ENCODE data around the gene PLXNA4. TPM values are rescaled to one million over a fixed set of nuclear protein-coding genes. Genes with fewer than 3 reads are reported as not detected.

Gene PLXNA4
- total and polyA plus RNA-seq, 5 donors: 5.7 to 19.3 (median 16.0) TPM

DNA sequence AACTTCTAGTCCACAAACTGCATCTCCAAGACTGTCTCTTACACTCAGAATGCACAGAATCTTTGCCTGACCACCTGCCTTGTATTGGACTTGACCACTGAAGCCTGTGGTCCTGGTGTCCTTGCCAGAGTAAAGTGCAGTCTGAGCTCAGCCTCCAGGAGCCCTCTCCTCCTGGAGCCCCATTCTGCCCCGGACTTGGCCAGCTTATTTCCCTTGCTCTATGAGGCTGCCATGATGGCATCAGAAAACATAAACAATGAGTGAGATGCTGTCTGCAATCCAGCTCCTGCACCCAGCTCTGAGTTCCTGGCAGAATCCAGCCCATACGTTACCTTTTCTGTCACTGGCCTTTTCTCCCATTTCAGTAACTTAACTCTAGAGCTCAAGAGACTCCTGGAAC is 494.6 kb downstream of the PLXNA4 start:
- 81% methylated on average over 2 of the region's 2 CpGs for WGBS
- no peak overlapping the region for H3K4me3 ChIP-seq (ENCODE audit: low read length)
- DNase-seq (no peak), ATAC-seq (no peak)
- H3K27me3 ChIP-seq (ENCODE audit: control insufficient read depth, insufficient read depth): no peaks in the 10 kb centered on the region
- H3K4me1 ChIP-seq (ENCODE audit: control insufficient read depth, insufficient read depth, low read length): peaks cover 8% of the 10 kb centered on the region
- intact Hi-C loops (cut with DNase I): no loop called here
- H3K27ac ChIP-seq (ENCODE audit: low read length): no peak overlapping the region
- no peaks in the 10 kb centered on the region for H3K9me3 ChIP-seq (ENCODE audit: control insufficient read depth, low read length)

DNA sequence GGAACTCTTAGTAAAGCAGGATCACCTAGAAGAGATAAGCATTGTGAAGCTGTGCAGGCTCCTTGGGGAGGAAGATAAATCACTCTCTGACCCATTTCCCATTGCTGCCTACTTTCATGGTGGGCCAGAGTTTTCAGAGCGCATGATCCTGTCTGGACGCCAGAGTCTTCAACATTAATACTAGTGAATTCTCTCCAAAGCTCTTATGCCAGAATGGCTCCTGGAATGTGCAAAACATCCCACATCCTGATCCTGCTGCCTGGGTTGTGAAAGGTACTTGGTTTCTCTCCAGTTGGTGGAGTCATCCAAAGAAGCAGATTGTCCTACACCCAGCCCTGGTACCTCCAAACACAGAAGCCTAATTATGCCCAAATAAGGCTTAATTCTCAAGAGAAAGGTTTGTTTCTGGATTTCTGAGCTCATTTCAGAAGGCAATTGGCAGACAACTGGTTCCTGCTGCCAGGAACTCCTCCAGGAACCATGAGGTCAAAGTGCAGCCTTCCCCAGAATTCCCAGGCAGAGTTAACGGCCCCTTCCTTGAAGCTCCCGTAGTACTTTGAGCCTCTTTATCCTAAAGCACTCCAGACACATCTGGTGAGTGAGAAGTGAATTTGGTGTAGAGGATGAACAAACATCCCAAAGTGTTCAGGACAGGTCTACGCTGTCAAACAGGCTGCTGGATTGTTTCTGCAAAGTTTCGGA is 495.2 kb downstream of the PLXNA4 start:
- H3K9me3 ChIP-seq (ENCODE audit: control insufficient read depth, low read length): no peaks in the 10 kb centered on the region
- H3K4me1 ChIP-seq (ENCODE audit: control insufficient read depth, insufficient read depth, low read length): peaks cover 8% of the 10 kb centered on the region
- no peaks in the 10 kb centered on the region for H3K27me3 ChIP-seq (ENCODE audit: control insufficient read depth, insufficient read depth)
- DNase-seq (no peak), ATAC-seq (peak; percentile 84 to 86)
- intact Hi-C loops (cut with DNase I): no loop called here
- 66% methylated on average over 6 of the region's 6 CpGs for WGBS
- no peak overlapping the region for H3K4me3 ChIP-seq (ENCODE audit: low read length)
- H3K27ac ChIP-seq (ENCODE audit: low read length): no peak overlapping the region

DNA sequence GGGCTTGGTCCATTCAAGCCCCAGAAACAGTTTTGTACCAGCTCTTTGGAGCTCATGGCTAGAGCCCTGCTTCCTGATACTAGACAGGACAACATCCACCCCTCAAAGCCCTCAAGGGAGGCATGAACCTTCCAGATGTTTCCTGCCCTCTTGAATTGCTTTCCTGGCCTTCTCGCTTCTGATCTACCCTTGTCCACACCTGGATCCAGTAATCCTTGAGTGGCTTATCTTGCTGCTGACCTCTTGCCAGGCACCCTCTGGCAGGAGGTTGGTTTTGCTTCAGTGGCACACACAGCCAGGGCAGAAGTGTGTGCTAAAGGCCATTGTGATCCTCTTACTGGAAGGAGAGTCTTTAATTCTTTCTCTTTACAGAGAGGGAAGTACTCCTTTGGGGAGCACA is 495.8 kb downstream of the PLXNA4 start:
- DNase-seq: no peak
- H3K9me3 ChIP-seq (ENCODE audit: control insufficient read depth, low read length): no peaks in the 10 kb centered on the region
- 42% methylated on average over 1 of the region's 1 CpG for WGBS
- peaks cover 8% of the 10 kb centered on the region for H3K4me1 ChIP-seq (ENCODE audit: control insufficient read depth, insufficient read depth, low read length)
- no peak overlapping the region for H3K4me3 ChIP-seq (ENCODE audit: low read length)
- ATAC-seq: peak in 1 of 2 donors; percentile 28
- no peaks in the 10 kb centered on the region for H3K27me3 ChIP-seq (ENCODE audit: control insufficient read depth, insufficient read depth)
- H3K27ac ChIP-seq (ENCODE audit: low read length): no peak overlapping the region
- intact Hi-C loops (cut with DNase I): no loop called here

DNA sequence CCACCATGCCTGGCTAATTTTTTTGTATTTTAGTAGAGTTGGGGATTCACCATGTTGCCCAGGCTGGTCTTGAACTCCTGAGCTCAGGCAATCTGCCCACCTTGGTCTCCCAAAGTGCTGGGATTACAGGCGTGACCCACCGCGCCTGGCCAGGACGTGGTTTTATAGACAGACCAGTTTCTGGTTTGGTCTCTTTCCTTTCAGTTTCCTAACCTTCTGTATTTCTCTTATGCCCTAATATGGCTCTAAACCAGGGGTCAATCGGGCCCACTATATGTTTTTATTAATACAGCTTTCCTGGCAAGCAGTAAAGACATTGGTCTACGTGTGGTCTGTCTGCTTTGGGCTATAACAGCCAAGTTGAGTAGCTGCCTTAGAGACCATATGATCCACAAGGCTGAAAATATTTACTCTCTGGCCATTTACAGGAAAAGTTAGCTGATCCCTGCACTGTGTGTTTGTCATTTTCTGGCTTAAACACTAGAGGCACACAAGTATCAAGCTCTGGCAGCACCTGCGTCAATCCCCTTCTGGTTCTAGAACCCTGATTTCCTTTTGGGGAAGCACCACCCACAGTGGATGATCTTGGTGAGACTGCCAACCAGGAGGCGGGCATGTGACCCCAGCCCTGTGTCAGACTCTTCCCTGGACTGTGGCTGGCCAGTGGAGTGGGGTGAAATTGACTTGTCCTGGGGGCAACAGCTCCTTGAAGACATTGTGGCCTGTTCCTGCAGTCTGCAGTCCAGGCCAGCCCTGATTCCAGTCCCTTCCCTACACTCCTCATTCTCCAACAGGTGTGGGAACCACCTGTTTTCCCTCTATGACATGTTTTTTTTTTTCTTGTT is 497.2 kb downstream of the PLXNA4 start:
- Histone ChIP-seq H3K9me3 (ENCODE audit: control insufficient read depth, low read length) (no peaks in the 10 kb centered on the region), H3K27ac (ENCODE audit: low read length) (no peak overlapping the region), H3K4me3 (ENCODE audit: low read length) (no peak overlapping the region), H3K4me1 (ENCODE audit: control insufficient read depth, insufficient read depth, low read length) (peaks cover 12% of the 10 kb centered on the region), H3K27me3 (ENCODE audit: control insufficient read depth, insufficient read depth) (no peaks in the 10 kb centered on the region)
- ATAC-seq: no peak
- no peak for DNase-seq
- intact Hi-C loops (cut with DNase I): no loop called here
- 73% methylated on average over 8 of the region's 8 CpGs for WGBS

DNA sequence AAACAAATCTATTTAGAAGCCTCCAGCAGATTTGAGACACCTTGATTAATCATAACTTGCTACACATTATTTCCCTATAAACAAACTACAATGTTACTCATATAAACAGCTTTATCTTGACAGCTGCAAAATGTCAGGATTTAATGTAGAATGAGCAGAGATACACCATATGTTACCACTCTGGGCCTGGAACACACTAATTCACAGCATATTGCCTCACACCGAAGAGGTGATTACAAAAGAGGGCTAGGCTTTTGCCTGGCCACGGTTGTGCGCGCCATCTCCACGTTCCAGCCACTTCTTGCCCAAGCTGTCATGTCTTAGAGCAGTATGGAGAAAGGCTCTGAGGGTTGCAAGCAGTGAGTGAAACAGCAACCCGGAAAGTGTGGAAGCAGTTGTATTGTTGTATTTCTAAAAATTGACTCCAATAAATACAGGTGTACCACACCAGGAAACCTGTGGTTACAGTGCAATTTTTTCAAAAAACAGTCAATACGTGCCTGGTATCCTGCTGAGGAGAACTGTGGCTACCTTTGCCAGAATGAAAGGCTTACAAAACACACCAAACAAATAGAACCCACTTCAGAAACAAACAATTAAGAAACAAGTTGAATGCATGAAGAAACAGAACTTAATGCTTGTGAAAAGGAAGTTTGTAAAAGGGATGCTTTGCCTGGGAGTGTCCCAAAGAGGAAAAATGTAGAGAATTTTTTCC is 498.1 kb downstream of the PLXNA4 start:
- 75% methylated on average over 7 of the region's 7 CpGs for WGBS
- Histone ChIP-seq H3K4me3 (ENCODE audit: low read length) (no peak overlapping the region), H3K4me1 (ENCODE audit: control insufficient read depth, insufficient read depth, low read length) (peaks cover 12% of the 10 kb centered on the region), H3K9me3 (ENCODE audit: control insufficient read depth, low read length) (no peaks in the 10 kb centered on the region), H3K27ac (ENCODE audit: low read length) (no peak overlapping the region), H3K27me3 (ENCODE audit: control insufficient read depth, insufficient read depth) (no peaks in the 10 kb centered on the region)
- DNase-seq (no peak), ATAC-seq (no peak)
- intact Hi-C loops (cut with DNase I): no loop called here

DNA sequence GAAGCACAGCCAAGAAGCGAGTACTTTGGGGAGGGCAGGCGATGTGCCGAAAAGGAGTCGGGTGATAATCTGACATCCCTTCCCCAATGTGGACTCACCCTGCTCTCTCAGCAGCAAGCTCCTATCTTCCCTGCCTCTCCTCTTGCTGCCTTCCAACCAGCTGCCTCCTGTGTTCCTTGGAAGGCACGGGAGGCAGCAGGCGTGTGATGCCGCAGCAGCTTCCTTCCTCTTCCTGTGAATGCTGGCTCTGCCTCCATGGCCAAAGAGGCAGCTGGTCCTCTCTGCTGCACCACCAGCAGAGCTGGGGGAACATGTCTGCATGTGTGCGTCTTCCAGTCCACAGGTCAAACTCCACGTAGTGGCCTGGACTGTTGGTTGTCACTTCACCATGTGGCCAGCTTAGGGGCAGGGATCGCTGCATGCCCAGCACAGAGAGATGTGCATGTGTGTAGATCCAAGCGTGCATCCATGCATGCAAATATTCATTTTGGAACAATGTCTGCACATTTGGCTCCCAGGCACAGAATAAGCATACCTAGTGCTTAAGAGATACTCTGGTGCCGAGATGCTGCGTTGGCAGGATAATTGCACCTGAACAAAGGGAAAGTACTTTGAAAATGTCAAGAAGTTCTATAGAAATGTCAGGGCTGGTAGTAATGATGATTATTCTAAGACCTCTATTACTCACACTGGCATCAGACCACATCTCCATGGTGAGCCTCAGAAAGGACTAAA is 499.8 kb downstream of the PLXNA4 start:
- Histone ChIP-seq H3K27me3 (ENCODE audit: control insufficient read depth, insufficient read depth) (no peaks in the 10 kb centered on the region), H3K9me3 (ENCODE audit: control insufficient read depth, low read length) (no peaks in the 10 kb centered on the region), H3K4me1 (ENCODE audit: control insufficient read depth, insufficient read depth, low read length) (peaks cover 12% of the 10 kb centered on the region), H3K27ac (ENCODE audit: low read length) (no peak overlapping the region), H3K4me3 (ENCODE audit: low read length) (no peak overlapping the region)
- 65% methylated on average over 13 of the region's 13 CpGs for WGBS
- ATAC-seq (no peak), DNase-seq (no peak)
- intact Hi-C loops (cut with DNase I): no loop called here

DNA sequence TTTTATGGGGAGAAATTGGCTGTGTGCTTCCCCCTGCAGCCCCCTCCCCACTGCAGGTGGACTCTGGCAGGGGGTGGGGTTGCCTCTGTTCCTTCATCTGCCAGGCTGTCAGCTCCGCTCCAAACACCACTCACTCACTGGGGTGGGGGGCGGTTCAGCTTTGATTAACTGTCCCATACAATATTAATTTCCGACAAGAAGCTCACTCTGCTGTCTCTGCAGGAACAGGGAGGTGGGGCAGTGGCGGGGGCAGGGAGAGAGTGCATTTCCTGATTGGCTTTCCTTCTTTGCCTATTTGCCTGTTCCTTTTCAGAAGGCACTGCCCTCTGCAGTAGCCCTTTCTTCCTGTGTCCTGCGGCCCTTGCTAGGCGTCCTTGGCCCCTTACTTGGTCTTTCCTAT is 500.8 kb downstream of the PLXNA4 start:
- peaks cover 5% of the 10 kb centered on the region for H3K4me1 ChIP-seq (ENCODE audit: control insufficient read depth, insufficient read depth, low read length)
- H3K27me3 ChIP-seq (ENCODE audit: control insufficient read depth, insufficient read depth): no peaks in the 10 kb centered on the region
- intact Hi-C loops (cut with DNase I): no loop called here
- no peaks in the 10 kb centered on the region for H3K9me3 ChIP-seq (ENCODE audit: control insufficient read depth, low read length)
- no peak overlapping the region for H3K4me3 ChIP-seq (ENCODE audit: low read length)
- DNase-seq (no peak), ATAC-seq (no peak)
- H3K27ac ChIP-seq (ENCODE audit: low read length): no peak overlapping the region
- 40% methylated on average over 6 of the region's 6 CpGs for WGBS

DNA sequence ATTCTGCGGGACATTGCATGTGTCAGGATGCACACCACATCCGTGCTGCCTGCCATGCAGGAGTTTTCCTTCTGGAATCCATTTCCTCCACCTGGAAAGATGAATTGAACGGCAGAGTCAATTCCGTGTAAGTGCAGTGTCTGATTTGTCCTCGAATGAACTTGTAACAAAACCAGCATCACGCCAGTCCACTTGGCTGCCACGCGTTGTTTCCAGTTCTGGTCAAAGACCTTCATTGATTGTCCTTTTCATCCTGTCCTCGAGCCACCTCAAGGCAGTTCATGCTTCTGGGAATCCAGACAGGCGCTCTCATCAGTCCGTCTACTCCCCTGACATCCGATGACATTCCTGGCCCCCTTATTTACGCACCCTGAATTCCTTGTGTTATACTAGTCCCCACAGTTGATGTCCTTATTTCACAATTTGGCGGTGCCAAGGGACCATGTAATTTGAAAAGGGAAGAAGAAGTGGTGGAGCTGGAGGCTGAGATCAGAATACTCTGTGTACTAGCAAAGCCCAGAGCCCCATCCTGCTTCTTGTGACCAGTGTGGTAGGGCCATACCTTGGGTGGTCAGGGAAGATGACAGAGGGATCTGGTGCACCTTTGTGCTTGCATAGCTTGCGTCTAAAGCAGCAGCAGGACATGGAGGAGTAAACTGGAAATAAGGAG is 502.2 kb downstream of the PLXNA4 start:
- no peak overlapping the region for H3K4me3 ChIP-seq (ENCODE audit: low read length)
- DNase-seq (peak in 1 of 3 donors; percentile 66), ATAC-seq (peak in 1 of 2 donors; percentile 57)
- peaks cover 4% of the 10 kb centered on the region for H3K4me1 ChIP-seq (ENCODE audit: control insufficient read depth, insufficient read depth, low read length)
- no peaks in the 10 kb centered on the region for H3K9me3 ChIP-seq (ENCODE audit: control insufficient read depth, low read length)
- intact Hi-C loops (cut with DNase I): no loop called here
- no peak overlapping the region for H3K27ac ChIP-seq (ENCODE audit: low read length)
- 60% methylated on average over 15 of the region's 15 CpGs for WGBS
- H3K27me3 ChIP-seq (ENCODE audit: control insufficient read depth, insufficient read depth): no peaks in the 10 kb centered on the region
